Embryonic facial prominence (tissue), 1 donor: ENCODE results near the gene CATSPERZ.

ENCODE experiments used
- DNase-seq: peaks from one replicate; pipeline ENCODE4 v3.0.0-alpha.2; 2016; ENCODE audit errors: extremely low spot score

CATSPERZ gene

DNA sequence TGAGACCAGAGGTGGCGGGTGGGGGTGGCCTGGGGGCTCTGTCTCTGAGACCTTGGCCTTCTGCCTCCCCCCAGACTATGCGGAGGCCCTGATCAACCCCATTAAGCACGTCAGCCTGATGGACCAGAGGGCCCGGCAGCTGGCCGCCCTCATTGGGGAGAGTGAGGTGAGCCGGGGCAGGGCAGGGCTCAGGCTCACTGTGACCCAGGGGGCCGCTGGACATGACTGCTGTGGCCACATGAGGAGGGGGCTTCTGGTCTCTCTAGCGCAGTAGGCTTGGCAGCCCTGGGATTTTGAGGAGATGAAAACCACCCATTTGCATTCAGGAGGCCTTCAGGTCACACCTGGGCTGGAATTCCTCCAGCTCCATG, 36.2 kb upstream of the CATSPERZ start:
- no peak for DNase-seq

DNA sequence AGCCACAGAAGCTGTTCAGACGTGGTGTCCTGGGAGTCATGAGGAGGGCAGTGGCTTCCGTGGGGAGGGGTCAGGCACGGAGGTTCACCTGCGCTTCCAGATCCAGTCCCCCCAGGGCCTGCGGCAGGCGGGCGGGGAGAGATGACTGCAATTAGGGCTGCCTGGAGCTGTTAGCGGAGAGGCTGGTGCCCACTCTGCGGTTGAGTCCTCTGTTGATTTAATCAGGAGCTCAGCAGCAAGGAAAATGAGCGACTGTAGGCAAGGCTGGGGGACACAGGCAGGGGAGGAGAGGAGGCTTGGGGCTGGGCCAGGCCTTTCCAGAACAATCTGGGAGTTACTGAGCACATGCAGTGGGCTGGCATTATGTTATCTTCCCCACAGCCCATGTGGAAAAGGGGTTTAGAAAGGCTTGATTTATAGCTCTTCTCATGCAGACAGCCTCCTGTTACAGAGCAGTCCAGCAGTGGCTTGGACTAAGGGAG, 35.7 kb upstream of the CATSPERZ start:
- no peak for DNase-seq

DNA sequence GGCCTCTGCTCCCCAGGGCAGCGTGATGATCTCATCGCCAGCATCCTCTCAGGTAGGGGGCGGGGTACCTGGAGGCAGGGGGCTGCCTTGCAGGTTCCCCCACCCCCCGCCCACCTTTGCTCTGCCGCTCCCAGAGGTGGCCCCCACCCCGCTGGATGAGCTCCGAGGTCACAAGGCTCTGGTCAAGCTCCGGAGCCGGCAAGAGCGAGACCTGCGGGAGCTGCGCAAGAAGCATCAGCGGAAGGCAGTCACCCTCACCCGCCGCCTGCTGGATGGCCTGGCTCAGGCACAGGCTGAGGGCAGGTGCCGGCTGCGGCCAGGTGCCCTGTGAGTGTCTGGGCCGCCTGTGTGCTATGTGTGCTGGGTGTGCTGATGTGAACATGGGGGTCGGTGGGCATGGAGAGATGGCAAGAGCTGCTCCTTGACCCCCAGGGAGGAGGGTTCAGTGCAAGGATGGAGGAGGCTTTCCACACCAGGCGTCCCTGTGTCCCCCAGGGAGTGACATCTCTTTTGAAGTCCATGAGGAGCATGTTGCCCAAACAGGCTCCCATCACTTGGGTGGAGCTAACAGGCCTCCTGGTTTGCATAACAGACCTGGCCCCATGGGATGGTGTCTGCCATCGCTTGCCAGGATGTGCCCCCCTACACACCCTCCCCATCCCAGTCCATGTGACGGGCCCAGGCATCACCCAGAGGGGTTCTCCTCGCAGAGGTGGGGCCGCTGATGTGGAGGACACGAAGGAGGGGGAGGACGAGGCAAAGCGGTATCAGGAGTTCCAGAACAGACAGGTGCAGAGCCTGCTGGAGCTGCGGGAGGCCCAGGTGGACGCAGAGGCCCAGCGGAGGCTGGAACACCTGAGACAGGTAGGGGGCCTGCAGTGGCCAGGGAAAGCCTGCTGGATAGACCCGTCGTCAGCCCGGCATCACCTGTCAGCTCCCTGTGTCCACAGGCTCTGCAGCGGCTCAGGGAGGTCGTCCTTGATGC, 34.7 kb upstream of the CATSPERZ start:
- DNase-seq = no peak

DNA sequence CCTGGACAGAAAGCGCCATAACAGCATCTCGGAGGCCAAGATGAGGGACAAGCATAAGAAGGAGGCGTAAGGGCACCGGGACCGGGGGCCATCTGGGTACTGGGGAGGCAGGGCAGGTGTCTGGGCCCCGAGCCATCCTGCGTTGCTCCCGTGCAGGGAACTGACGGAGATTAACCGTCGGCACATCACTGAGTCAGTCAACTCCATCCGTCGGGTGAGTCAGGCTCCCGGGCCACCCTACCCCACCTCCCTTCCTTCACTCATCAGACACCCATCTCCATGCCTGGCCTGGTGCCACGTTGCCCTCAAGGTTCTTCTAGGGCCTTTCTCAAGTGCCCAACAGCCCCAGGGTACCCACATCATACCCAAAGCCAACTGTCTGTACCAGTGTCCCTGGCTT, 33.8 kb upstream of the CATSPERZ start:
- DNase-seq = no peak

DNA sequence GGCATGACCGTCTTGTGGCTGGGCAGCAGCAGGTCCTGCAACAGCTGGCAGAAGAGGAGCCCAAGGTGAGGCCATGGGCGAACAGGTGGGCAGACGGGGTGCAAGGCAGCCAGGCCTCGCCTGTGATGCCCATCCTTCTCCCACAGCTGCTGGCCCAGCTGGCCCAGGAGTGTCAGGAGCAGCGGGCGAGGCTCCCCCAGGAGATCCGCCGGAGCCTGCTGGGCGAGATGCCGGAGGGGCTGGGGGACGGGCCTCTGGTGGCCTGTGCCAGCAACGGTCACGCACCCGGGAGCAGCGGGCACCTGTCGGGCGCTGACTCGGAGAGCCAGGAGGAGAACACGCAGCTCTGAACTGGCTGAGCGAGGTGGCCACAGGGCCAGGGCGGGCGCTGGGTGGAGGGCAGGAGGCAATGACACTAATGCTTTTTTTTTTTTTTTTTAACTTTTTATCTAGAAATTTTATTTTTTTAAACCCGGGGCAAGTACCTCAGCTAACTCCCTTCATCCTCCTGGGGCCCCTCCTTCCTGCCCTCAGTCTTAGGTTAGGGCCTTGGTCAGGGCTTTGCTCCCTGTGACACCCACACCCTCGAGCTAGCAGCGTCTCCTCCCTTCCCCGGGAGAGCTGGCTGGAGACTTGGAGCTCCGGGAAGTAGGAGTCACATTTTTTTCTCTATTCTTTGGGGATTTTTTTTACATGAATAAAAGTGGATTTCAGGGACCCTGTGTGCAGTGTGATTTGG, 32.8 kb upstream of the CATSPERZ start:
- DNase-seq = no peak

DNA sequence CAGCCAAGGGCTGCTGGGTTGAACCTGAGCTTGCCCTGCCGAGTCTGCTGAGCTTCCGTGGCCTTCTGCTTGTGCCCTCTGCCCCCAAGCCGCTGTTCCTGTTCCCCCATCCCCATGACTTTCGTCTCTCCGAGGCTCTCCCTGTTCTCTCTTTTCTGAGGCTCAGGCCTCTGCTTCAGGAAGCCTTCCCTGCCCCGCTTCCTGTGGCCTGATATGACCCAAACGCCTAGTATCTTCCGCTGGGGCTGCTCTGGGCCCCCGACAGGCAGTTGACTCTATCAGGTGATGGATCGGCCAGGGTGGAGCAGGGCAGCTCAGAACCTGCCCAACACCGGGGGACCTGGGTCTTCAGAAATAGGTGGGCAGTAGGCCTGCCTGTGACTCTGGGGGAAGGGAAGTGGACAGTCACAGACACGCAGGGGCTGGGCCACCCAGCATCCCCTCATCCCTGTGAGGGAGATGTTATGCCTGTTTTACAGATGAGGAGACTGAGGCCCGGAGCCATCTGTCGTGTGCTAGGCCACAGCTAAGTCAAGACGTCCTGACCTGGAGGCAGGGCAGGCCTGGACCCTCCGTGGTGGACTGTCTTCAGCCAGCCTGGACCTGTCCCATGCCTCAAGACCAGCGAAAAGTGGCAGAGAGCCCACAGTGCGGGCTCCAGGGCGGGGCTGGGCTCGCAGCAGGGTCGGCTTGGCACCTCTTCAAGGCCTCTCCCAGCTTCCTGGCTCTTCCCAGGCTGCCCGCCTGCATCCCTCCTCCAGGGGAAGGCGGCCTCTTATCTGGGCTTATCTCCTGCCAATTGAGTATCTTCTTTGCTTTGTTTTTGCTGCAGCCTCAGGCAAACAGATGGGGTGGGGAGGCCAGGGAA, 31.9 kb upstream of the CATSPERZ start:
- no peak for DNase-seq

DNA sequence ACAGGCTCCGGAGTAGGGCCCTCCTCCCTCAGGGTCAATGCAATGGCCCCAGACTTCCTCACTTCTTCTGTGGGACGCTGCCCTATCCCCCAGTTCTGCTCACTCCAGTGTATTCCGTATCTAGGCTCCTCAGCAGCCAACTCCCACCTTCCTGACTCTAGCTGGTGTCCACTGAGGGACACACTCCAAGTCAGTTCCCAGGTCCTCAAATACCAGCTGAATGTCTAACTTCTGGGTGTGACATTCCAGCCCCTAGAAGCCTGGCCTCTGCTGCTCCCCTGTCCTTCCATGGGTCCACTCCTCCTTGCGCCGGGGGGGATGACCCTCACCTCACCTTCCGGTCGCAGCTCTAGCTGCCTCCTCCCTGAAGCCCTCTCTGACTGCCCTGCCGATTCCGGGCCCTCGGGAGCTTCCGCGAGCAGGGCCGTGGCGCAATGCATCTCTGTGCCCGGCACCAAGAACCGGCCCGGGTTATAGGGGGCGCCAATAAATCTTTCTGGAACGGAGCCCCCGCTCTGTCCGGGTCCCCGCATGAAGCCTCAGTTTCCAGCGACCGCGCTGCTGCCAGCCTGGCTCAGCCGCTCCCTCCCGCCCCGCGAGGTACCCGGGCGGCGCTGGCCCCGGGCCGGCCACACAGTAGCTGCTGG, 31.1 kb upstream of the CATSPERZ start:
- no peak for DNase-seq

DNA sequence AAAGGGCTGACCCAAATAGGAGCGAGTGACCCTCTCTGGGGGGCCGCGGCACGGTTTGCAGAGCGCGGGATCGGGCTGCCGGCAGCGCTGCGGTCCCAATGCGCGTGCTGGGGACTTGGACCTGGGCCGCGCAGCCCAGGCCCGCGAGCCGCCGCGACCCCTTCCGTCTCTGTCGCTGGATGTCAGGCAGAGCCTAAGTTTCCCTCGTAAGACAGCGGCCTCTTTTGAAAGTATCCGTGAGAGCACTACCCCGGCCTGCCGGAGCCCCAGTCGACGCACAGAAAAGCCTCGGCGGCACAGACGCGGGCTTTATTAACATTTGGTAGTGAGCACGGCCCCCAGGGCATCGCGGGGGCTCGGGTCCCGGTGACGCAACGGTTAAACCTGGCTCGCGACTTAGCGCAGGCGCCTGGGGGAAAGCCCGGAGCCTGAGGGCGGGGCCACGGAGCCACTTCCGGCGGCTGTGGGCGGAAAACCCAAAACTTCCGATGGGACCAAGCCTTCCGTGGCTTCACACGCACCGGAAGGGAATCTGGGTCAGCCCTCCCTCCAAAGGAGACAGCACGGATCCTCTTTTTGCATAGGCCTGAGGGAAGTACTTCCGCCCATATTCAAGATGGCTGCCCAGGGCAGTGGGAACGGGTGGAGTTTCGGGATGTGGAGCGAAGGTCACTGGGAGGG, 30.5 kb upstream of the CATSPERZ start:
- DNase-seq = peak; percentile 99

DNA sequence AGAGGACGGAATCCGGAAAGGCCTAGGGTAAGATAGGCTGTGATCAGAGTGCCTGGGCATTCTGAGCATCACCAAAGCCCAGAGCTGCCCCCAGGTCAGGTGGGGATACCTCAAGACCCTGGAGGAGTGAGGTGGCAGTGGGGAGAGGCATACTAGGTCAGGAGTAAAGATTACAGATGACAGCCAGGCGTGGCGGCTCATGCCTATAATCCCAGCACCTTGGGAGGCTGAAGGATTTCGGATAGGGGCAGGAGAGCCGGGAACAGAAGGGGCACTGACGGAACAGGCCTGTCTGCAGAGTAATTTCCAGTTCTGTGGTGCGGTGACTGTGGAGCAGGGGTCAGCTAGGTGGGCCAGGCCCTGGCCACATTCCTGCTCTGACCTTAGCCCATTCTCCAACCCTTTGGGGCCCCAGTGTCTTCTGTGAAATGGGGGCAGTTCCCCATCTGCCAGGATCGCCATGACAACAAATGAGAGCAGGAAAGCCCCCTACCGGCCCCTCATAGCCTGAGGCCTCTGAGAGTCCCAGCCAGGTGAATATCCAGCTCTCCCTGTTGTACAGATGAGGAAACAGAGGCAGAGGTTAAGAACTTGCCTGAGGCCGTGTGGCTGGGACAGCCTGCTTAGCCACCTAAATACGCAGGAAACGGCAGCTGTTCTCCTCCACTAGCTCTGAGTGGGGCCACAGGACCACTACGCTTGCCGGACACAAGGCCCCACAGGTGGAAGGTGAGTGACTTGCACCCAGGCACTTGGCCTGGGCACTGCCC, 24.9 kb upstream of the CATSPERZ start:
- no peak for DNase-seq

DNA sequence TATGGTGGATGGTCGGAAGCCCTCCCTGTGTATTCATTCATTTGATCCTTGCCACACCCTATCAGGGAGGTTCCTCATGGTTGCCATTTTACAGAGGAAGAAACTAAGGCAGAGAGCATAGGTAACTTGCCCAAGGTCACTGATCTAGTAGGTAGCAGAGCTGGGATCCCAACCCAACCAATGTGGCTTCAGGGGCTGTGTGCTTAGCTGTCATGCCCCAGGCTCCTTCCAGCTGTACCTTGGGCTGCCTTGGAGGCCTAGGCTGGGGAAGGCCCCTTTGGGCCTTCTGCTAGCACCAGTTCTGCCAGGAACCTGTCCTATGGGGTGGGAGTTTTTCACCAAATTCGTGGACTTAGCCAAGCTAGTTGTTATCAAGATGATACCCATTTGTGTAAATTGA, 24.3 kb upstream of the CATSPERZ start:
- DNase-seq = no peak

DNA sequence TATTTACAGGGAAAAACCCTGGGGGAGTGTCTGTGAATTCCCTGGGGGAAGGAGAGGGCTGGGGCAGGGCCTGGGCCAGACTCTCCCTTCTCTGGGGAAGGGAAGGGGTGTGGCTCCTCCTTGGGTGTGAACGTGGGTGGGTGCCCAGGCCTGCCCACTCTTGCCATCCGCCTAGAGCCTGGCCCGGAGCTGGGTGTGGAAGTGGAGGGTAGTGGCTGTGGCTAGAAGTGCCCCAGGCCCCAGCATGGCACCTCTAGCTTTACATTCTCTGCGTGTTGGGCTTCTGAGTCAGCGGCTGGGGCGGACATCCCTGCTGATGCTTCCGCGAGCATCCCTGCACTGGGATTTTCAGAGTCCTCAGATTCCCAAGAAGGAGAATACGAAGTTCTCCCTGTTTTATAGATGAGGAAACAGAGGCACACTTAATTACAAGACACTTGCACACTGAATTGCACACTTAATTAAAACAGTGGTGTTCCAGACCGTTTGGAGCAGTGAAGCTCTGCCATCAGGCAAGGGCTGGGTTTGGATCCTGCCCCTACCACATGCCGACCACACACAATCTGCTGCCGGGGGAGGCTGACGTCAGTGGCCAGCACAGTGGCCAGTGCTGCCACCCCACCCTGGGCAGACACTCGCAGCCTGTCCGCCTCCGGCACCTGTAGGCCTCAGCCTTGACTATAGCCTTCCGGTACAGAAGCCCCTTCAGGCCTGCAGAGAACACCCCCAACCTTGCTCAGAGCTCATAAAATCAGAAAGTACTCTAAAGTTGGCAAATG, 23.3 kb upstream of the CATSPERZ start:
- DNase-seq = no peak

DNA sequence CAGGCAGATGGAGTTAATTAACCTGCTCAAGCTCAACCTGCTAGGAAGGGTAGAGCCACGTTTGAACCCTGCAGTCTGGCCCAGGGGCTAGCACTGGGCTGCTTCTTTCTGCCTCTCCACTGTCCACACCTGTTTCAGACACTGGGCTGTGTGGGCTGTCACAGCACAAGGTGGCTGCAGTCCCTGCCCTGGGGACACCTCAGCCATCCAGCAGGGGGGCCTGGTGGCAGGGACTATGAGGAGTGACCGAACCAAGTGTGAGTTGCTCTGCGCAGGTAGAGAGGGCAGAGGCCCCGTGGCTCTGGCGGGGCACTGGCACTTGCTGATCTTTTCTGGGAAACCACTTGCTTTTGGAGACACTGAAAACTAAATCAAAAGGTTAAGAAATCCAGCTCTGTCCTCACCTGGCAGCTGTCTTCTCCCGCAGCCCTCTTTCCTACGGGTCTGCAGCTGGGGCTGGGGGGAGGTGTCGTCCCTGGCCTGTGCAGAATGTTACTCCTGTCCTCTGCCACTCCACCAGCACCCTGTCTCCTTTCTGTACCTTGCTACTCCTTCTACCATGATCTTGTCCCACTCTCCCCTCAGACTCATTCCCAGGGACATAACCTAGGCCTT, 21.5 kb upstream of the CATSPERZ start:
- no peak for DNase-seq

DNA sequence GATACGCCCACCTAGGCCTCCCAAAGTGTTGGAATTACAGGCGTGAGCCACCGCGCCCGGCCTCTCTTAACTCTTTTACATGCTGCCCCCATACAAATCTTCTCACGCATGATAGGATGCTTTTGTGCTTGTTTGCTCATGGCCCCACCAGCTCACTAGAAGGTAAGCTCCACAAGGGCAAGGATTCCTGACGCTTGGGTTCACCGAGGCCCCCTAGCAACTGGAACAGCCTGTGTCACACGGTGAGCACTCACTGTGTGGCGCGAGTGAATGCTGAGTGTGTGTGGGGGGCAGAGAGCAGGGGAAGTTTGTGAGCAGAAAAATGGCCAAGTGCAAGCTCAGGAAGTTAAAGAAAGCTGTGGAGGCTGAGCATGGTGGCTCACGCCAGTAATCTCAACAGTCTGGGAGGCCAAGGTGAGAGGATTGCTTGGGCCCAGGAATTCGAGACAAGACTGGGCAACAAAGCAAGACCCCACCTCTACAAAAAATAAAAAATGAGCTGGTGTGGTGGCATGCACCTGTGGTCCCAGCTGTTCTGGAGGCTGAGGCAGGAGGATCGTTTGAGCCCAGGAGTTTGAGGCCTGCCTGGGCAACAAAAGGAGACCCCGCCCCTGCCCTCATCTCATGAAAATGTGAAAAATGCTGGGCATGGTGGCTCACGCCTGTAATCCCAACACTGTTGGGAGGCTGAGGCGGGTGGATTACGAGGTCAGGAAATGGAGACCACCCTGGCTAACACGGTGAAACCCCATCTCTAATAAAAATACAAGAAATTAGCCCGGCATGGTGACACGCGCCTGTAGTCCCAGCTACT, 18.0 kb upstream of the CATSPERZ start:
- no peak for DNase-seq

DNA sequence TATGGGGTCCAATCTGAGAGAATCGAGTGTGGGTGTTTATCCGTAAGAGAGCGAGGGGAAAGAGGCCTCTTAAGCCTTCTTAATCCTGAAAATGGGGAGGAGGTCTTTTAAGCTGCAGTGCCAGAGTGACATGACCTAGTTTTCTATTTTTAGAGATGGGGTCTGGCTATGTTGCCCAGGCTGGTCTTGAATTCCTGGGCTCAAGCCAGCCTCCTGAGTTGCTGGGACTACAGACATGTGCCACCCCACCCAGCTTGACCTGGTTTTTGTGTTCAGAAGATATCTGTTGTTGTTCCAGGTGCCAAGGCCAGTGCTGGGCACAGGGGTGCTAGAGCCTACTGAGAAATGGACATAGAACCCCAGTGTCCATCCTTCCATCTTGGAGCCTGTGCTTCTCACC, 17.1 kb upstream of the CATSPERZ start:
- DNase-seq = no peak

DNA sequence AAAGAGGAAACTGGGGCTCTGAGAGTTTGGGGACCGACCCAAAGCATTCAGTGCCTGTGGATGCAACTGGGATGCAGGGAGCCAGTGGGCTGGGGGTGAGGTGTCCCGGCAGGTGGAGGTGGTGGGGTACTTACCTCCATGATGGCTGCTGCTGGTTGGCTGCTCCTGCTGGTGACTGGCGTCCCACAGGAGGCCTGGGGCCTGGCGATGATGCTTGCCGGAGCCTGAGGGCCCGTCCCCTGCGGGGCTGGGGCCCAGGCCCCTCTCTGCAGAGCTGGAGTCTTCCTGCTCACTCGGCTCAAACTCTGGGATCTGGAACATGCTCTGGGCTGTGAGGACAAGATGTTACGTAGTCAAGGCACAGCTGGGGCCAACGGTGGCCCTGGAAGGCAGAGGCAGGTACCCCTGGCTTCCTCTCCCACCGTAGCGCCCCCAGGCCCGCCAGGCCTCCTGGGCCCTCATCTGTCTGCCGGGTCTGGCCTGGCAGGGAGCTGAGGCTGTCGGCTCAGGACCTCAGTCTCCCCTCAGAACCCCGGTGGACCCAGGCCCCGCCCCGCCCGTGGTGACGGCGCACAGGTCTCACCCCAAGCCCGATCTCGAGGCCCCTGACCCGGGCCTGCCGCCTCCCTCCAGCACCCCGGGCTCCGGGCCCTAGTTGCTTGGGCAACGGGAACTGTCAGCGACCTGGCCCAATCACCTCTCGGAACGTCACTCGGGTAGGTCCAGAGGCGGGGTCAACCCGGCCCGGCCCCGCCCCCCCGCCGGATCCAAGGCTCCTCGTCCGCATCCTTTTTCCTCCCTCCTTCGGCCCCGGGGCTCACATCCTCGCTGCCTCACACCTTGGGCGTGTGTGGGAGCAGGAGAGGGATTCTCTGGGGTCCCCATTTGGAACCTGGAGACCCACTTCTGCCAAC, 15.9 kb upstream of the CATSPERZ start, which contains the start of gene BAD:
BAD (minus strand) TSS at position 618 of the 914 bp plus-strand sequence; CDS start at position 321, 297 bp downstream.
- DNase-seq = peak; percentile 67
